ENCODE results near the gene PET100.

GRCh38 chr19:7624810-7625209, 4.8 kb upstream of the PET100 start:
- TF ChIP-seq CTCF (IDR thresholded peaks at IDR 0.05) = no peak
- no peak for TF ChIP-seq POLR2A (IDR thresholded peaks at IDR 0.05)
- TF ChIP-seq POLR2AphosphoS5 (IDR thresholded peaks at IDR 0.05) = no peak
- TF ChIP-seq EP300 (IDR thresholded peaks at IDR 0.05) = no peak

Measured in upper lobe of left lung (tissue), 4 donors.